ENCODE data around the gene ITSN1. TPM values are rescaled to one million over a fixed set of nuclear protein-coding genes. Genes with fewer than 3 reads are reported as not detected.

The ITSN1 gene
- total RNA-seq, 1 experiment from 2014 or later = 30.6 TPM

DNA sequence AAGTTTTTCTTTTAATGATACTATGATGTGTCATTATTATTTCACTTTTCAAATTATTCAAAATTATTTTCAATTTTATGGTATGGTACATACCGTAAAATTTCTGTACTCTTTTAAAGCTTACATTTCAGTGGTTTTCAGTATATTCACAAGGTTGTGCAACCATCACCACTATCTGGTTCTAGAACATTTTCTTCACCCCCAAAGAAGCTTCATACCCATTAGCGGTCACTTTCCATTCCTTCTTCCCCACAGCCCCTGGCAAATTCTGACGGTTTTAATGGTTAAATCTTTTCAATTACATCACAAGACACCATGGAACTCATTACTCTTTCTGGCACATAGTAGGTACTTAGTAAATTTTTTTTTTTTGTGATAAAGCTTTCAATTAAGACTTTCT, 296.1 kb downstream of the ITSN1 start:
- no TSS peak for BruUV-seq (replicated peaks)
- no peak overlapping the region for H3K27ac Mint-ChIP-seq (ENCODE audit: unreplicated experiment)
- TF ChIP-seq, protein P1, sequence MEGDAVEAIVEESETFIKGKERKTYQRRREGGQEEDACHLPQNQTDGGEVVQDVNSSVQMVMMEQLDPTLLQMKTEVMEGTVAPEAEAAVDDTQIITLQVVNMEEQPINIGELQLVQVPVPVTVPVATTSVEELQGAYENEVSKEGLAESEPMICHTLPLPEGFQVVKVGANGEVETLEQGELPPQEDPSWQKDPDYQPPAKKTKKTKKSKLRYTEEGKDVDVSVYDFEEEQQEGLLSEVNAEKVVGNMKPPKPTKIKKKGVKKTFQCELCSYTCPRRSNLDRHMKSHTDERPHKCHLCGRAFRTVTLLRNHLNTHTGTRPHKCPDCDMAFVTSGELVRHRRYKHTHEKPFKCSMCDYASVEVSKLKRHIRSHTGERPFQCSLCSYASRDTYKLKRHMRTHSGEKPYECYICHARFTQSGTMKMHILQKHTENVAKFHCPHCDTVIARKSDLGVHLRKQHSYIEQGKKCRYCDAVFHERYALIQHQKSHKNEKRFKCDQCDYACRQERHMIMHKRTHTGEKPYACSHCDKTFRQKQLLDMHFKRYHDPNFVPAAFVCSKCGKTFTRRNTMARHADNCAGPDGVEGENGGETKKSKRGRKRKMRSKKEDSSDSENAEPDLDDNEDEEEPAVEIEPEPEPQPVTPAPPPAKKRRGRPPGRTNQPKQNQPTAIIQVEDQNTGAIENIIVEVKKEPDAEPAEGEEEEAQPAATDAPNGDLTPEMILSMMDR (IDR thresholded peaks at IDR 0.05; ENCODE audit: unreplicated experiment) = no peak
- intact Hi-C loops (cut with micrococcal nuclease; ENCODE audit: unreplicated experiment) = no loop called here
- H3K4me3 Mint-ChIP-seq (ENCODE audit: low read depth, unreplicated experiment) = no peak overlapping the region
- H3K27me3 Mint-ChIP-seq (ENCODE audit: unreplicated experiment) = no peaks in the 10 kb centered on the region
- CTCF ChIA-PET = interaction anchor here (0.6 kb wide), 1 partner anchor 97 kb away, joined by 5 read pairs; no protein-coding TSS in a partner anchor
- no peak for DNase-seq
- no peaks in the 10 kb centered on the region for H3K4me1 Mint-ChIP-seq (ENCODE audit: low read depth, unreplicated experiment)
- no peaks in the 10 kb centered on the region for H3K9me3 Mint-ChIP-seq (ENCODE audit: low read depth, unreplicated experiment)
- H3K36me3 Mint-ChIP-seq (ENCODE audit: insufficient read depth, unreplicated experiment) = no peaks in the 10 kb centered on the region

DNA sequence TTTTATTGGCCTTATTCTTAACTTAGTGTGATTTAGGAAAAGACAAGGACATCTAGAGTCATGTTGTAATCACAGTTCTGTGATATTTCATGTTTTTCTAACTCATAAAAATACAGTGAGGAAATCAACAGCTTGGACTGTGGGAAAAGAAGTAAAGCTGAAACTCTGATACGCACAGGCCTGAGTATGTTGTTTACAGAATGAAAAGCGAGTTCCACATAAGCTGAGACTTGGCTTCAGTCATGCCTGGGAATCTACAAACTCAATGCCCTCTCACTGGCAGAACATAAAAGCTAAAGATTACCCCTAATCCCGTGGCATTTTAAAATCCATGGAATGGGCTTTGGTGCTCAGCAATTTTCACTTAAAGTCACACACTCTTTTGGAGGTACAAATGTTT, 296.9 kb downstream of the ITSN1 start:
- Mint-ChIP-seq H3K9me3 (ENCODE audit: low read depth, unreplicated experiment) (no peaks in the 10 kb centered on the region), H3K4me1 (ENCODE audit: low read depth, unreplicated experiment) (no peaks in the 10 kb centered on the region), H3K27ac (ENCODE audit: unreplicated experiment) (no peak overlapping the region), H3K27me3 (ENCODE audit: unreplicated experiment) (no peaks in the 10 kb centered on the region), H3K4me3 (ENCODE audit: low read depth, unreplicated experiment) (no peak overlapping the region), H3K36me3 (ENCODE audit: insufficient read depth, unreplicated experiment) (no peaks in the 10 kb centered on the region)
- no TSS peak for BruUV-seq (replicated peaks)
- CTCF ChIA-PET = interaction anchor here (0.5 to 0.6 kb wide), 2 partner anchors 242 to 577 kb away, joined by 3 to 6 read pairs; no protein-coding TSS in a partner anchor
- TF ChIP-seq, protein P1 (IDR thresholded peaks at IDR 0.05; ENCODE audit: unreplicated experiment) = no peak
- intact Hi-C loops (cut with micrococcal nuclease; ENCODE audit: unreplicated experiment) = no loop called here
- no peak for DNase-seq

DNA sequence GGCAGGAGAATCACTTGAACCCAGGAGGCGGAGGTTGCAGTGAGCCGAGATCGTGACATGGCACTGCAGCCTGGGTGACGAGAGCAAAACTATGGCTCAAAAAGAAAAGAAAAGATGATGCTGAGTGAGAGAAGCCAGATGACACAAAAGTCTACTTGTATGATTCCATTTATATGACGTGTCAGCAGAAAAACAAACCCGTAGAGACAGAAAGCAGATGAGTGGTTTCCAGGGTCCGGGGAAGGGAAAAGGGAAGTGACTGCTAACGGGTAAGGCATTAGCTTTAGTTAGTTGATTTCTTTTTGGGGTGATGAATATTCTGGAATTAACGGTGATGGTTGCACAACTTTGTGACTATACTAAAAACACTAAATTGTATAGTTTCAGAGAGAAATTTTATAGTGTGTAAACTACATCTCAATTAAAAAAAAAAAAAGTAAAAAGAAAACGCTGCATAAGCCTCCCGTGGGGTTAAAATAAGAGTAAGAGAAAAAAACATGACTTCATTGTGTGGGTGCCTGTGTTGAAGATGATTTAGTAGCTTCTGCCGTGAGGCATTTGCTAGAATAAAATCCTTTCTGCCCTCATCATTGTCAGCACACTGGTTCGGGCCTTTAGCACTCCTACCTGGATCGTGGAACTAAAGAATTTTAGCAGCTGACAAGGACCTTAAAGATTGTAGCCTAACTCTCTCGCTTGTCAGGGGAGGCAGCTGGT, 298.0 kb downstream of the ITSN1 start:
- no TSS peak for BruUV-seq (replicated peaks)
- intact Hi-C loops (cut with micrococcal nuclease; ENCODE audit: unreplicated experiment) = no loop called here

DNA sequence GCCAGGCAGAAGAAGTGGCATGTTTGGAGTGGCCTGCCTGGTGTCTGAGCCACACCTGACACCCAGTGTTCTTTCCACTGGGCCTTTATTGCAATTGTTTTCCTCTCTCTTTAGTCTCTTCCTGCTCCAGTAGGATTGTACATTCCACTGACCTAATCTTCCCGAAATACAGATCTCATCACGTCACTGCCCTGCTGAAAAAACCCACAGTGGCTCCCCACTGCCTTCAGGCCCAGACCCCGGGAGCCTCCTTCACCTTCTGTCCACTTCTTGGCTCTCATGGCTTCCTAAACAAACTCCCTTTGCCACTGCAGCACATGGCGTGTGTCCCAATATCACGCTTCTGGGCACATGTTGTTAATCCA, 298.6 kb downstream of the ITSN1 start:
- intact Hi-C loops (cut with micrococcal nuclease; ENCODE audit: unreplicated experiment) = no loop called here
- BruUV-seq (replicated peaks) = no TSS peak

More for the DNA sequence above, 298.0 kb downstream of the ITSN1 start:
- Mint-ChIP-seq H3K9me3 (ENCODE audit: low read depth, unreplicated experiment) (no peaks in the 10 kb centered on the region), H3K27me3 (ENCODE audit: unreplicated experiment) (no peaks in the 10 kb centered on the region), H3K36me3 (ENCODE audit: insufficient read depth, unreplicated experiment) (no peaks in the 10 kb centered on the region), H3K4me3 (ENCODE audit: low read depth, unreplicated experiment) (no peak overlapping the region), H3K4me1 (ENCODE audit: low read depth, unreplicated experiment) (no peaks in the 10 kb centered on the region), H3K27ac (ENCODE audit: unreplicated experiment) (no peak overlapping the region)
- CTCF ChIA-PET = no interaction called here
- TF ChIP-seq, protein P1 (IDR thresholded peaks at IDR 0.05; ENCODE audit: unreplicated experiment) = no peak
- DNase-seq = no peak

More for the DNA sequence above, 298.6 kb downstream of the ITSN1 start:
- no peak overlapping the region for H3K4me3 Mint-ChIP-seq (ENCODE audit: low read depth, unreplicated experiment)
- H3K27me3 Mint-ChIP-seq (ENCODE audit: unreplicated experiment) = no peaks in the 10 kb centered on the region
- no peak overlapping the region for H3K27ac Mint-ChIP-seq (ENCODE audit: unreplicated experiment)
- H3K9me3 Mint-ChIP-seq (ENCODE audit: low read depth, unreplicated experiment) = no peaks in the 10 kb centered on the region
- H3K36me3 Mint-ChIP-seq (ENCODE audit: insufficient read depth, unreplicated experiment) = no peaks in the 10 kb centered on the region
- H3K4me1 Mint-ChIP-seq (ENCODE audit: low read depth, unreplicated experiment) = no peaks in the 10 kb centered on the region
- CTCF ChIA-PET = no interaction called here
- TF ChIP-seq, protein P1 (IDR thresholded peaks at IDR 0.05; ENCODE audit: unreplicated experiment) = no peak
- DNase-seq = no peak
